MM.1S (cell line): ENCODE results near the gene CNR1.
"Not testable (repeated sequence)": the region's sequence is repeated elsewhere in the genome, so short reads cannot be mapped to it uniquely, and the experiment has no call there.

Source experiments
- DNase-seq: peaks from one replicate; pipeline ENCODE4 v3.0.0-alpha.2; 2015
- H2AFZ ChIP-seq: fragments of 300-600 bp; sonication (generic); 2 replicates; pipeline ENCODE4 v1.6.0; 2016; ENCODE audit warnings: antibody characterized with exemption, low read length
- H3F3A ChIP-seq: fragments of 300-600 bp; sonication (generic); 2 replicates; pipeline ENCODE4 v1.6.1; 2016; ENCODE audit warnings: mild to moderate bottlenecking, antibody characterized with exemption, low read length, moderate library complexity, mixed read lengths; ENCODE audit not compliant: insufficient read depth
- H3K27ac ChIP-seq: fragments of 300-600 bp; sonication (generic); 2 replicates; pipeline ENCODE4 v1.5.1; 2016; ENCODE audit warnings: mild to moderate bottlenecking, low read length
- H3K27me3 ChIP-seq: fragments of 300-600 bp; sonication (generic); replicated peaks from 2 replicates; pipeline ENCODE4 v1.6.0; 2016; ENCODE audit warnings: low read length; ENCODE audit not compliant: insufficient read depth
- H3K36me3 ChIP-seq: fragments of 300-600 bp; sonication (generic); replicated peaks from 2 replicates; pipeline ENCODE4 v1.6.1; 2016; ENCODE audit warnings: mild to moderate bottlenecking, low read length, mixed read lengths; ENCODE audit not compliant: insufficient read depth
- H3K4me1 ChIP-seq: fragments of 300-600 bp; sonication (generic); 2 replicates; pipeline ENCODE4 v1.6.1; 2016; ENCODE audit warnings: low read length, mixed read lengths
- H3K4me2 ChIP-seq: fragments of 300-600 bp; sonication (generic); 2 replicates; pipeline ENCODE4 v1.6.0; 2016; ENCODE audit warnings: low read depth, low read length
- H3K4me3 ChIP-seq: fragments of 300-600 bp; sonication (generic); 2 replicates; pipeline ENCODE4 v1.5.1; 2016; ENCODE audit warnings: low read length, mixed read lengths
- H3K79me2 ChIP-seq: fragments of 300-600 bp; sonication (generic); 2 replicates; pipeline ENCODE4 v1.6.1; 2016; ENCODE audit warnings: mixed run types, low read length, mixed read lengths
- H3K9ac ChIP-seq: fragments of 300-600 bp; sonication (generic); 2 replicates; pipeline ENCODE4 v1.6.1; 2016; ENCODE audit warnings: low read length, mixed read lengths
- H3K9me2 ChIP-seq: fragments of 300-600 bp; sonication (generic); replicated peaks from 2 replicates; pipeline ENCODE4 v1.6.1; 2016; ENCODE audit warnings: mild to moderate bottlenecking, low read length, mixed read lengths; ENCODE audit not compliant: insufficient read depth
- H3K9me3 ChIP-seq: fragments of 300-600 bp; sonication (generic); replicated peaks from 2 replicates; pipeline ENCODE4 v1.6.1; 2016; ENCODE audit warnings: mild to moderate bottlenecking, low read length, mixed read lengths; ENCODE audit not compliant: insufficient read depth
- H4K20me1 ChIP-seq: fragments of 300-600 bp; sonication (generic); 2 replicates; pipeline ENCODE4 v1.6.1; 2016; ENCODE audit warnings: mild to moderate bottlenecking, low read length, moderate library complexity, mixed read lengths; ENCODE audit not compliant: insufficient read depth
- CTCF ChIP-seq: fragments of 300-600 bp; sonication (generic); IDR thresholded peaks from 2 replicates; pipeline ENCODE4 v1.5.1; 2016; ENCODE audit warnings: antibody characterized with exemption, low read length, mixed read lengths
- EZH2 ChIP-seq: fragments of 300-600 bp; sonication (generic); optimal IDR thresholded peaks from 2 replicates; pipeline ENCODE3; 2017; ENCODE audit warnings: low read depth, mild to moderate bottlenecking, antibody characterized with exemption, low read length, mixed read lengths
- EZH2phosphoT487 ChIP-seq: fragments of 300-600 bp; sonication (generic); IDR thresholded peaks from 2 replicates; pipeline ENCODE4 v1.6.1; 2018; ENCODE audit warnings: antibody characterized with exemption, low read length

The CNR1 gene

GRCh38 chr6:88208726-88209125 is 42.6 kb upstream of the CNR1 start:
- H3K9ac ChIP-seq, result no peak overlapping the region
- no peaks in the 10 kb centered on the region for H3K36me3 ChIP-seq
- no peaks in the 10 kb centered on the region for H3K27me3 ChIP-seq
- no peak overlapping the region for H2AFZ ChIP-seq
- no peak for DNase-seq
- no peaks in the 10 kb centered on the region for H3K79me2 ChIP-seq
- no peak overlapping the region for H3K4me3 ChIP-seq
- H3F3A ChIP-seq, result no peaks in the 10 kb centered on the region
- no peaks in the 10 kb centered on the region for H3K9me3 ChIP-seq
- no peaks in the 10 kb centered on the region for H4K20me1 ChIP-seq
- no peak for TF ChIP-seq EZH2
- no peaks in the 10 kb centered on the region for H3K4me1 ChIP-seq
- no peaks in the 10 kb centered on the region for H3K9me2 ChIP-seq
- H3K4me2 ChIP-seq, result no peak overlapping the region
- H3K27ac ChIP-seq, result no peak overlapping the region

GRCh38 chr6:88201734-88202133 is 35.6 kb upstream of the CNR1 start:
- not testable (repeated sequence) for H3K4me3 ChIP-seq, H3K4me2 ChIP-seq, H3F3A ChIP-seq, H3K79me2 ChIP-seq, H3K9me3 ChIP-seq, H3K9ac ChIP-seq, H2AFZ ChIP-seq, H3K4me1 ChIP-seq, H3K9me2 ChIP-seq, H3K27ac ChIP-seq, H3K27me3 ChIP-seq, DNase-seq, H4K20me1 ChIP-seq, H3K36me3 ChIP-seq

GRCh38 chr6:88184921-88185320 is 18.8 kb upstream of the CNR1 start:
- no peaks in the 10 kb centered on the region for H3K27me3 ChIP-seq
- no peak overlapping the region for H2AFZ ChIP-seq
- no peak overlapping the region for H3K4me3 ChIP-seq
- H3K79me2 ChIP-seq, result no peaks in the 10 kb centered on the region
- no peak overlapping the region for H3K27ac ChIP-seq
- H3K9me2 ChIP-seq, result no peaks in the 10 kb centered on the region
- no peaks in the 10 kb centered on the region for H3K9me3 ChIP-seq
- no peaks in the 10 kb centered on the region for H3K36me3 ChIP-seq
- no peak for DNase-seq
- H4K20me1 ChIP-seq, result no peaks in the 10 kb centered on the region
- no peak overlapping the region for H3K9ac ChIP-seq
- TF ChIP-seq EZH2phosphoT487 (no peak), CTCF (no peak), EZH2 (no peak)
- no peaks in the 10 kb centered on the region; the same call in 1 of the 2 replicates for H3K4me1 ChIP-seq
- H3K4me2 ChIP-seq, result no peak overlapping the region
- peaks cover 3% of the 10 kb centered on the region; the same call in 1 of the 2 replicates for H3F3A ChIP-seq

- TF ChIP-seq EZH2phosphoT487 (no peak), EZH2 (no peak), CTCF (no peak)
- Histone ChIP-seq H3K9me3 (no peaks in the 10 kb centered on the region), H2AFZ (no peak overlapping the region), H4K20me1 (no peaks in the 10 kb centered on the region), H3K79me2 (no peaks in the 10 kb centered on the region), H3K4me1 (peaks cover 8% of the 10 kb centered on the region), H3K27me3 (no peaks in the 10 kb centered on the region), H3K36me3 (no peaks in the 10 kb centered on the region), H3K27ac (no peak overlapping the region), H3K9me2 (no peaks in the 10 kb centered on the region), H3K4me2 (no peak overlapping the region), H3K9ac (no peak overlapping the region), H3F3A (peaks cover 16% of the 10 kb centered on the region; the same call in 1 of the 2 replicates), H3K4me3 (no peak overlapping the region)
- no peak for DNase-seq
These were observed 17.3 kb upstream of the CNR1 start for GRCh38 chr6:88183471-88183870.
